Measurements from ENCODE around the gene SORCS2. TPM values are rescaled to one million over a fixed set of nuclear protein-coding genes. Genes with fewer than 3 reads are reported as not detected.

The SORCS2 gene
- total RNA-seq, 2 experiments from 2014 or later = 0.07 TPM

DNA sequence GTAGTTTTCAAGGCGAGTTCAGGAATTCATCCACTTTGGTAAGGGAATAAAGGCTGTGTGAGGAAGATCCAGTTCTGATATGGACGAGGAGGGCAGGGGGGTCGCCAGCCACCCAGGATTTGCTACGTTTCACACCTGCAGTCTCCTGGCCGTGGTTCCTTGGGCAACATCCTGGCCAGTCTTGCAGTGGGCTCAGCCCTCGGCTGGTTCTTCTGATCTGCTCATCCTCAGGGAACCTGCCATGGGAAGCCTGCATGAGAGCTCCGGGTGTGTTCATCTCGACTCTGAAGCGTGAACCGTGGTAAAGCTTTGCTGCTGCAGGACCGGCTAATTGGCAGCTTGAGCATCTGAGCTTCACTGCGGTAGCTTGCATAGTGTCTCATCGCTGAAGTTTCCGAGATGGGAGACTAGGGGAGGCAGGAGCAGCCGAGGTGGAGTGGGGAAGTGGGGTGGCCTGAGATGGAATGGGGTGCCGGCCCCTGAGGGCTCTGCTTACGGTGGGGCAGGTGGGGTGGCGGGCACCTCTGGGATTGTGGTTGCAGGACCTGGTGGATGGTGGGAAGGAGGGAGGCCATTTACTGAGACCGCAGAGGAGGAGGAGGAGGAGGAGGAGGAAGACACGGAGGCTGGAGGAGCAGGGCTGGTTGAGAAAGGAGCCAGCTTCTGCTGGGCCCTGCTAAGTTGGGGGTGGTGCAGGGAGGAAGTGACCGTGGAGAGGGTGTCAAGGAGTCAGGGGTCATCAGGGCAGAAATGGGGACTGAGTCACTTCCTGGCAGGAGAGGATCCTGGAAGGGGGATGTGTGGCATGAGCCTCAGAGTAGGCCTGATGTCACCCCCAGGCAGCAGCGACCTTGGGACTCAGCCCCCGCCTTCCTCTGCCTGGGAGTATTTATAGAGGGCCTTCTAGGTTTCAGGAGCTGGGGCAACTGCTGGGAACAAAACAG, 455.5 kb downstream of the SORCS2 start:
- DNase-seq = peak; percentile 33
- H3K4me3 Mint-ChIP-seq = no peak overlapping the region
- H3K27ac Mint-ChIP-seq = peak overlapping the region; percentile 13
- no peaks in the 10 kb centered on the region for H3K9me3 Mint-ChIP-seq
- peaks cover 43% of the 10 kb centered on the region for H3K4me1 Mint-ChIP-seq (ENCODE audit: low read depth)
- CTCF ChIA-PET = no interaction called here
- H3K27me3 Mint-ChIP-seq = peaks cover 4% of the 10 kb centered on the region
- intact Hi-C loops (cut with micrococcal nuclease) = no loop called here
- POLR2A ChIA-PET = no interaction called here
- no peaks in the 10 kb centered on the region for H3K36me3 Mint-ChIP-seq

DNA sequence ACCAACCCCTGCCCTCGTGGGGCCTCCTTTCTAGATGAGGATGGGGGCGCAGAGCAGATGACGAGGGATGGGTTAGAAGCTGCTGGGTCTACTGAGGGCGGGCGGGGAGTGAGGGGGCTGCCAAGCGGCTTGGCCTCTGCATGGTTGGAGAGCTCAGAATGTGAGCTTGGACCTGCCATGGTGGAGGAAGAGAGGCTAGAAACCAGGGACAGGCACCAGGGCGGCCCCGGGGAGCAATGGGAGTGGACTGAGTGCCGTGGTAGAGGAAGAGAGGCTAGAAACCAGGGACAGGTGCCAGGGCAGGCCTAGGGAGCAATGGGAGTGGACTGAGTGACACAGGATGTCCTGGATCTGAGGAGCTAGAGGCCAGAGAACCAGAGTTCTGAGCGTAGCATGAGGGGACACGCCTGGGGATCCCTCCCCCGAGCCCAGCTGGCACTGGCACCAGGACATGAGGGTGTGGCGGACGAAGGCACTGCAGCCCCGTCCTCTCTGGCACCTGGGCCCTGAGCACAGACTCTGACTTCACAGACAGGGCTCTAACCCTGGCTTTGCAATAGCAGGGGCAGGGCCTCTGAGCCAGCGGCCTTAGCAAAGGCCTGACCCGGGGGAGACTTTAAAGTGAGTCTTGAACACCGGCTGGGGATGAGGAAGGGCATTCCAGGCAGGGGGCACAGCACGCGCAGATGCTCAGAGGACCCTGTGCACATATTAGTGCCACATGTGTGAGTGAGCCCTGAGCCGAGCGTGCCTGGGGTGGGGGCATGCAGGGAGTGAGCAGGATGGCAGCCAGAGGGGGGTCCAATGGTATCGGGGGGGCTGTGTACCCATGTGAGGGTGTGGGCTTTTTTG, 456.4 kb downstream of the SORCS2 start:
- Mint-ChIP-seq H3K4me1 (ENCODE audit: low read depth) (peaks cover 43% of the 10 kb centered on the region), H3K27ac (peak overlapping the region; percentile 77), H3K9me3 (no peaks in the 10 kb centered on the region), H3K27me3 (peaks cover 4% of the 10 kb centered on the region), H3K36me3 (no peaks in the 10 kb centered on the region), H3K4me3 (no peak overlapping the region)
- CTCF ChIA-PET = no interaction called here
- intact Hi-C loops (cut with micrococcal nuclease) = no loop called here
- DNase-seq = no peak
- POLR2A ChIA-PET = no interaction called here

- POLR2A ChIA-PET = no interaction called here
- Mint-ChIP-seq H3K27me3 (peaks cover 6% of the 10 kb centered on the region), H3K27ac (peak overlapping the region; percentile 77), H3K4me3 (no peak overlapping the region), H3K9me3 (no peaks in the 10 kb centered on the region), H3K4me1 (ENCODE audit: low read depth) (peaks cover 43% of the 10 kb centered on the region), H3K36me3 (no peaks in the 10 kb centered on the region)
- intact Hi-C loops (cut with micrococcal nuclease) = no loop called here
- CTCF ChIA-PET = no interaction called here
- no peak for DNase-seq
Measured at GRCh38 chr4:7649411-7649740, 457.0 kb downstream of the SORCS2 start.

GRCh38 chr4:7649741-7650531, 457.6 kb downstream of the SORCS2 start:
- CTCF ChIA-PET = interaction anchor here (0.7 to 1.0 kb wide), 2 partner anchors 11 to 71 kb away, joined by 3 read pairs; no protein-coding TSS in a partner anchor
- DNase-seq = peak; percentile 77
- Mint-ChIP-seq H3K9me3 (no peaks in the 10 kb centered on the region), H3K27ac (peak overlapping the region; percentile 77), H3K4me3 (no peak overlapping the region), H3K4me1 (ENCODE audit: low read depth) (peaks cover 43% of the 10 kb centered on the region), H3K36me3 (no peaks in the 10 kb centered on the region), H3K27me3 (peaks cover 6% of the 10 kb centered on the region)
- intact Hi-C loops (cut with micrococcal nuclease) = loop anchor here (1.0 to 2.0 kb wide), 2 partner anchors 181 to 467 kb away; no protein-coding TSS in a partner anchor
- POLR2A ChIA-PET = no interaction called here

- CTCF ChIA-PET = interaction anchor here (0.7 to 1.0 kb wide), 2 partner anchors 10 to 72 kb away, joined by 3 read pairs; no protein-coding TSS in a partner anchor
- POLR2A ChIA-PET = no interaction called here
- peaks cover 9% of the 10 kb centered on the region for H3K27me3 Mint-ChIP-seq
- peaks cover 43% of the 10 kb centered on the region for H3K4me1 Mint-ChIP-seq (ENCODE audit: low read depth)
- DNase-seq = peak; percentile 55
- intact Hi-C loops (cut with micrococcal nuclease) = loop anchor here (1.0 to 2.0 kb wide), 2 partner anchors 181 to 468 kb away; no protein-coding TSS in a partner anchor
- H3K4me3 Mint-ChIP-seq = no peak overlapping the region
- H3K9me3 Mint-ChIP-seq = no peaks in the 10 kb centered on the region
- H3K36me3 Mint-ChIP-seq = no peaks in the 10 kb centered on the region
- no peak overlapping the region for H3K27ac Mint-ChIP-seq
Measured at GRCh38 chr4:7650606-7651385, 458.5 kb downstream of the SORCS2 start.

DNA sequence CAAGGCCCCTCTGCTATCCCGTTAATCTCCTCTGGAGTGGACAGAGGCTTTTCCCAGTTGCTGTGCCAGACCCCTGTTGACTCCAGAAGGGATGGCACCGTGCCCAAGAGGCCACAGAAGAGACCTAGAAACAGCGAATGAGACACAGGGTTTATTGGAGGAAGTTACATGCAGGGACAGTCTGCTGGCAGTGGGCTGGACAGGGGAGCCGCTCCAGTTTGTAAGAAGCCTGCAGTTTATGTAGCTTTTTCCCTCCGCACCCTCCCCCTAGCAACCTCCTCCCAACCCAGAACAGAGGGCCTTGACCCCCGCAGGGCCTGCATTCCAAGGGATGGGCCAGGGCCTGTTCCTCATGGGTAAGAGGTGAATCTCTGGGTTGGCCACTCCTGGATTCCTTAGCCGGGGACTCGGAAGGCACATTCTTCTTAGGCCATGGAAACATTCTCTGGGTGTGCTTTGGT, 459.2 kb downstream of the SORCS2 start:
- H3K27ac Mint-ChIP-seq = no peak overlapping the region
- no peaks in the 10 kb centered on the region for H3K36me3 Mint-ChIP-seq
- ChIA-PET CTCF (no interaction called here), POLR2A (no interaction called here)
- peaks cover 9% of the 10 kb centered on the region for H3K27me3 Mint-ChIP-seq
- H3K9me3 Mint-ChIP-seq = no peaks in the 10 kb centered on the region
- H3K4me3 Mint-ChIP-seq = no peak overlapping the region
- no peak for DNase-seq
- intact Hi-C loops (cut with micrococcal nuclease) = loop anchor here (2.0 kb wide), 1 partner anchor 469 kb away; no protein-coding TSS in a partner anchor
- H3K4me1 Mint-ChIP-seq (ENCODE audit: low read depth) = peaks cover 39% of the 10 kb centered on the region

DNA sequence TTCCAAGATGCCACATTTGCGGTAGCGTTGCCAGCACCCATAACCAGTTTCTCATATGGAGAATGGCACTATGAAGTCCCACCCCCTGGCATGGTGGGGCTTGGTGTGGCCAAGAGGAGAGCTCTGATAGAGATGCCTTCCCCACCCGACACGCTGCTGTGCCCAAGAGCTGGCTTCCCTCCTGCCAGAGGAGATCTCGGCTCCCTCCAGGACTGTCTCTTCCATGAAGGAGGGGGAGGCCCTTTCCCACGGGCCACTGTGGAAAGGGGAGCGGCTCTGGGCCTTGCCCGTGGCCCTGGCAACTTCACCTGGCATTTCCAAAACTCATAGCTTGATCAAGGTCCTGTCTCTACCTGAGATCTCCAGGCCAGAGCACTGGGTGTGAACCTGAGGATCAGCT, 459.7 kb downstream of the SORCS2 start:
- ChIA-PET POLR2A (no interaction called here), CTCF (no interaction called here)
- Mint-ChIP-seq H3K27ac (no peak overlapping the region), H3K4me1 (ENCODE audit: low read depth) (peaks cover 34% of the 10 kb centered on the region), H3K27me3 (peaks cover 8% of the 10 kb centered on the region), H3K36me3 (no peaks in the 10 kb centered on the region), H3K4me3 (no peak overlapping the region), H3K9me3 (no peaks in the 10 kb centered on the region)
- intact Hi-C loops (cut with micrococcal nuclease) = no loop called here
- no peak for DNase-seq

DNA sequence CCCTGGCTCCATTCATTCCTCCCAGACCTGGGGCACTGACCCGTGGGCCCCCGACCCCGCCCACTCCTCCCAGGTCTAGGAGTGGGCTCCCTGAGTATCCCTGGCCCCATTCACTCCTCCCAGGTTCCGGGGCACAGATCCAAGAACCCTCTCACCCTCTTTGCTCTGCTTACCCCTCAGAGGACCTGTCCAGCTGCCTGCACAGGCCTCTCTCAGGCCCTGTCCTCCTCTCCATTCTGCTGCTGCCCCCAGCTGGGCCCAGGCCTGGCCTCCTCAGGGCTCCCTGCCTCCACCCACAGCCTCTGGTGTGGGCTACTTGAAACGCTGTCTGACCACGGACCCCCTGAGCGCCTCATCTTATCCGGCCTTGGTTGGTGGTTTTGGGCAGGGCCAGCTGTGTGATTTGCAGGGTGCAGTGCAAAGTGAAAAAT, 460.1 kb downstream of the SORCS2 start:
- POLR2A ChIA-PET = no interaction called here
- H3K27ac Mint-ChIP-seq = no peak overlapping the region

DNA sequence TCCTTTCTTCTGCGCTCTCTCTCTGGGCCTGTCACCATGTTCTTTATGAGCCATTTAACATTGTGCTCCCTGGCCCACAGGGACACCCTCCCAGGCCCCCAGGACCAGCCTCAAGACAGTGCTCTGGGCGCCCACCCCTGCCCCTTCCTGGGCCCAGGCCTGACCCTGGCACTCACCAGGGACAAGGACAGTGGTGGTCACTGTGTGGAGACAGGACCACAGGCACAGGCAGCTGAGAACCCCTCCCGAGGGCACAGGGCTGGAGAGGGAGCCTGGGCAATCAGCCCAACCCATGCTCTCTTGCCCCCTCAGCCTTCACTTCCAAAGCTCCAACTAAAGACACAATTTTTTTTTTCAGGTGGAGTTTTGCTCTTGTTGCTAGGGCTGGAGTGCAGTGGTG, 460.6 kb downstream of the SORCS2 start:
- DNase-seq = no peak
- Mint-ChIP-seq H3K4me1 (ENCODE audit: low read depth) (peaks cover 28% of the 10 kb centered on the region), H3K36me3 (no peaks in the 10 kb centered on the region), H3K27me3 (peaks cover 8% of the 10 kb centered on the region), H3K27ac (no peak overlapping the region), H3K9me3 (no peaks in the 10 kb centered on the region), H3K4me3 (no peak overlapping the region)
- ChIA-PET POLR2A (no interaction called here), CTCF (no interaction called here)
- intact Hi-C loops (cut with micrococcal nuclease) = no loop called here

More for the DNA sequence above, 460.1 kb downstream of the SORCS2 start:
- Mint-ChIP-seq H3K4me1 (ENCODE audit: low read depth) (peaks cover 32% of the 10 kb centered on the region), H3K9me3 (no peaks in the 10 kb centered on the region), H3K36me3 (no peaks in the 10 kb centered on the region), H3K4me3 (no peak overlapping the region), H3K27me3 (peaks cover 8% of the 10 kb centered on the region)
- CTCF ChIA-PET = no interaction called here
- DNase-seq = no peak
- intact Hi-C loops (cut with micrococcal nuclease) = no loop called here

DNA sequence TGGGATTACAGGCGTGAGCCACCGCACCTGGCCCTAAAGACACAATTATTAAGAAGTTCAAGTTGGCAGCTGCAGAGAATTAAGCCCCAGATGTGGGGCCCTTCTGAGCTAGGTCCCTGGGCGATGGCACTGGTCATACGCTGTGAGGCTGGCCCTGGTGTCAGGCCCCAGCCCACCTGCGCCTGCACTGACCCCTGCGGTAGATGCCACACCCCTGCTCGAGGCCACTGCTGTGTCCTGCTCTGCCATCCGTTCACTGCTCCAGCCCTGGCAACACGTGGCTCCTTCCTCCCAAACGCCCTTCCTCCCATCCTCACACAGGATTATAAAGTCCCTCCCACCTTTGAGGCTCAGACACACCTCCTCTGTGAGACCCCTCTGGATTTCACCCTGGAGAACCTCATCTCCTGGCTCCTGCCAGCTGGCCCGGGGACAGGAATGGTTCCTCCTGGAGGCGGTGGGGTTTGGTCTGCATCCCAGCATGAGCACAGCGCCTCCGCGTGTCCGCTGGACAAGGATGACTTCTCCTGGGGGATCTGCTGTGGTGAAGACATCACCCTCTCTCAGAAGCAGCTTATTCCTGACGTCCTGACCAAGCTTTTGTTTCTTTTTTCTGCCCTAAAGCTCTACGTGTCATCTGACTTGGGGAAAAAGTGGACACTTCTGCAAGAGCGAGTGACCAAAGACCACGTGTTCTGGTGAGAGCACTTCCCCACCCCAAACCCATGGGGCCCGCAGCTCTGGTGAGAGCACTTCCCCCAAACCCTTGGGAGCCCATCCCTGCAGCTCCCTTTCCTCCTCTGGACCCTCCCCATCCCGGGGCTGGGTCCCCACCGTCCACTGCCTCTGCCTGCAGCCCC, 461.4 kb downstream of the SORCS2 start:
- ChIA-PET CTCF (interaction anchor here (1.0 kb wide), 1 partner anchor 66 kb away, joined by 3 read pairs; no protein-coding TSS in a partner anchor), POLR2A (no interaction called here)
- H3K27ac Mint-ChIP-seq = no peak overlapping the region
- intact Hi-C loops (cut with micrococcal nuclease) = no loop called here
- DNase-seq = no peak
- peaks cover 22% of the 10 kb centered on the region for H3K4me1 Mint-ChIP-seq (ENCODE audit: low read depth)
- no peaks in the 10 kb centered on the region for H3K9me3 Mint-ChIP-seq
- H3K36me3 Mint-ChIP-seq = no peaks in the 10 kb centered on the region
- peaks cover 8% of the 10 kb centered on the region for H3K27me3 Mint-ChIP-seq
- H3K4me3 Mint-ChIP-seq = no peak overlapping the region

All from activated CD4-positive, alpha-beta memory T cell treated with anti-CD3 and anti-CD28 coated beads for 36 hours (primary cell).